SH-SY5Y (cell line): Measurements from ENCODE around the gene LMBR1.

Experiments
- GATA2 ChIP-seq: IDR thresholded peaks from 2 replicates; pipeline ENCODE4 v1.6.1; 2011; ENCODE audit warnings: mild to moderate bottlenecking, low read depth, low read length
- GATA3 ChIP-seq: IDR thresholded peaks from 2 replicates; pipeline ENCODE4 v1.6.1; 2011; ENCODE audit warnings: low read depth, mild to moderate bottlenecking, low read length, moderate library complexity

DNA sequence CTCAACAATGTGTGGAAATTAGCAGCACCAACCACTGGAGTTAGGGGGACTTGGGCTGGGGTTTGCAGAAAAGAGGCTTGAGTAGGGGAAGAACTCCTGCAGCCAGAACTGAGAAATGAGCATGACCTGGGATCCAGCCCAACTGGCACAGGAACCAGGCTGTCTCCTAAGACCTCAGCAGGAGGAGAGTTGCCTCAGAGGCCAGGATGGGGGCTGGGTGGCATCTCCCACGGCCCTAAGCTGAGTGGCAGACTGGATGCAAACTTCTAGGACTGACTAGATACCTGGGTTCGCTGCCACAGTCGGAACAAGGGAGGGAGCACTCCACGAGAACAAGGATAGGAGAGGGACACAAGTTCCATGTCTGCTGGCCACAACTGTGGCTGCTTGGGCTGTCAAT lies 189.8 kb downstream of the LMBR1 start:
- TF ChIP-seq GATA2, result no peak
- no peak for TF ChIP-seq GATA3
